ENCODE results near the gene CCDC7.

DNA sequence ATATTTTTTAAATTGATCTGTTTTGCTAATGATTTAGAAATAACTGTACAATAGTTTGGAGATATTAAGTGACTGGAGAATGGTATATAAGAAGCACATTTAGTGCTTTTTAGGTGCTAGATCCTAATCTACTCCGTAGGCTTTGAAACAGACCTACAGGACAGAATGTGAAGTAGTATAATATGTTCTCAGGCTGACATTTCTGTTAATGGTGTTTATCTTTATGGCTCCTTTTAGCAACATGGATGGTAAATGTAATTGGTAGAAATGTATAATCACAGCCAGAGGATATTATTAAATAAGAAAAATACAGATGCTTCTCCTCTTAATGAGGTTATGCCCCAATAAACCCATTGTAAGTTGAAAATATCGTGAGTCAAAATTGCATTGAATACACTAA is 30.6 kb upstream of the CCDC7 start:
- TF ChIP-seq, protein P1, sequence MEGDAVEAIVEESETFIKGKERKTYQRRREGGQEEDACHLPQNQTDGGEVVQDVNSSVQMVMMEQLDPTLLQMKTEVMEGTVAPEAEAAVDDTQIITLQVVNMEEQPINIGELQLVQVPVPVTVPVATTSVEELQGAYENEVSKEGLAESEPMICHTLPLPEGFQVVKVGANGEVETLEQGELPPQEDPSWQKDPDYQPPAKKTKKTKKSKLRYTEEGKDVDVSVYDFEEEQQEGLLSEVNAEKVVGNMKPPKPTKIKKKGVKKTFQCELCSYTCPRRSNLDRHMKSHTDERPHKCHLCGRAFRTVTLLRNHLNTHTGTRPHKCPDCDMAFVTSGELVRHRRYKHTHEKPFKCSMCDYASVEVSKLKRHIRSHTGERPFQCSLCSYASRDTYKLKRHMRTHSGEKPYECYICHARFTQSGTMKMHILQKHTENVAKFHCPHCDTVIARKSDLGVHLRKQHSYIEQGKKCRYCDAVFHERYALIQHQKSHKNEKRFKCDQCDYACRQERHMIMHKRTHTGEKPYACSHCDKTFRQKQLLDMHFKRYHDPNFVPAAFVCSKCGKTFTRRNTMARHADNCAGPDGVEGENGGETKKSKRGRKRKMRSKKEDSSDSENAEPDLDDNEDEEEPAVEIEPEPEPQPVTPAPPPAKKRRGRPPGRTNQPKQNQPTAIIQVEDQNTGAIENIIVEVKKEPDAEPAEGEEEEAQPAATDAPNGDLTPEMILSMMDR (IDR thresholded peaks at IDR 0.05; ENCODE audit: insufficient read depth, low read length): no peak
- TF ChIP-seq POLR2AphosphoS5 (IDR thresholded peaks at IDR 0.05; ENCODE audit: low read depth): no peak
